ENCODE results near the gene RAB3D. TPM values are rescaled to one million over a fixed set of nuclear protein-coding genes. Genes with fewer than 3 reads are reported as not detected.

RAB3D gene
- total RNA-seq, 2 donors from 2014 or later = 47.1 to 51.6 TPM

DNA sequence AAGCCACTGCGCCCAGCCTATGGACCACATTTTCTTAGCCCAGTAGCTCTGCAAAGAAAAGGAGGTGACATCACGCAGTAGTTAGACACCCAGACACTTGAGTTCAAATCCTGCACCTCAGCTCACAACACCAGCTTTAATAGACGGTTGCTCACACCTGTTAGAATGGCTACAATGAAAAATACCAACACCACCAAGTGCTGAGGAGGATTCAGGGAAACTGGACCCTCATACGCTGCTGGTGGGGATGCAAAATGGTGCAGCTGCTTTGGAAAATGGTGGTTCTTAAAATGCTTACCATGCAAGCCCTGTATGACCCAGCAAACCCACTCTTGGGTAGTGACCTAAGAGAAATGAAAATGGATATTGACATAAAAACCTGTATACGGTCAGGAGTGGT is 65.5 kb downstream of the RAB3D start:
- Histone ChIP-seq H3K36me3 (replicated peaks in 1 of 2; ENCODE audit: insufficient read depth in 1 of 2, low read depth in 2 of 2) (no peaks in the 10 kb centered on the region), H3K27ac (no peak overlapping the region), H3K4me3 (no peak overlapping the region), H3K27me3 (no peaks in the 10 kb centered on the region), H3K9me3 (no peaks in the 10 kb centered on the region), H3K4me1 (no peaks in the 10 kb centered on the region)
- no peak for ATAC-seq
- no peak for DNase-seq
- no peak for TF ChIP-seq POLR2A (IDR thresholded peaks at IDR 0.05)
- TF ChIP-seq, protein P1, sequence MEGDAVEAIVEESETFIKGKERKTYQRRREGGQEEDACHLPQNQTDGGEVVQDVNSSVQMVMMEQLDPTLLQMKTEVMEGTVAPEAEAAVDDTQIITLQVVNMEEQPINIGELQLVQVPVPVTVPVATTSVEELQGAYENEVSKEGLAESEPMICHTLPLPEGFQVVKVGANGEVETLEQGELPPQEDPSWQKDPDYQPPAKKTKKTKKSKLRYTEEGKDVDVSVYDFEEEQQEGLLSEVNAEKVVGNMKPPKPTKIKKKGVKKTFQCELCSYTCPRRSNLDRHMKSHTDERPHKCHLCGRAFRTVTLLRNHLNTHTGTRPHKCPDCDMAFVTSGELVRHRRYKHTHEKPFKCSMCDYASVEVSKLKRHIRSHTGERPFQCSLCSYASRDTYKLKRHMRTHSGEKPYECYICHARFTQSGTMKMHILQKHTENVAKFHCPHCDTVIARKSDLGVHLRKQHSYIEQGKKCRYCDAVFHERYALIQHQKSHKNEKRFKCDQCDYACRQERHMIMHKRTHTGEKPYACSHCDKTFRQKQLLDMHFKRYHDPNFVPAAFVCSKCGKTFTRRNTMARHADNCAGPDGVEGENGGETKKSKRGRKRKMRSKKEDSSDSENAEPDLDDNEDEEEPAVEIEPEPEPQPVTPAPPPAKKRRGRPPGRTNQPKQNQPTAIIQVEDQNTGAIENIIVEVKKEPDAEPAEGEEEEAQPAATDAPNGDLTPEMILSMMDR (IDR thresholded peaks at IDR 0.05) = no peak
- intact Hi-C loops (cut with DNase I) = no loop called here
- 78 to 82% methylated on average over 5 of the region's 5 CpGs for whole genome bisulfite sequencing, 2 donors

DNA sequence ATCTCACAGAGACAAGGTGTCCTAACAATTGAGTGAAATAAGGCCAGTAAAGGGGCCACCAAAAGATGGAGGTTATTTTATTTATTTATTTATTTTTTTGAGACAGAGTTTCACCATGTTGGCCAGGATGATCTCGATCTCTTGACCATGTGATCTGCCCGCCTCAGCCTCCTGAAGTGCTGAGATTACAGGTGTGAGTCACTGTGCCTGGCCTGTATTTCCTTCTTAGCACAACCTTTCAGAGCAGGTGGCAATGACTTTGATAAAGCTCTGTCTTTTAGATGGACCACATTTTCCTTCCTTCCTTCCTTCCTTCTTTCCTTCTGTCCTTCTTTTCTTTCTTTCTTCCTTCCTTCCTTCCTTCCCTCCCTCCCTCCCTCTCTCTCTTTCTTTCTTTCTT is 66.2 kb downstream of the RAB3D start:
- no peaks in the 10 kb centered on the region for H3K4me1 ChIP-seq
- no peaks in the 10 kb centered on the region for H3K27me3 ChIP-seq
- no peaks in the 10 kb centered on the region for H3K9me3 ChIP-seq
- WGBS, 2 donors = 71 to 72% methylated on average over 2 of the region's 2 CpGs
- no peak overlapping the region for H3K4me3 ChIP-seq
- TF ChIP-seq, protein P1 (IDR thresholded peaks at IDR 0.05) = no peak
- TF ChIP-seq POLR2A (IDR thresholded peaks at IDR 0.05) = no peak
- ATAC-seq = no peak
- no peaks in the 10 kb centered on the region for H3K36me3 ChIP-seq (replicated peaks in 1 of 2; ENCODE audit: insufficient read depth in 1 of 2, low read depth in 2 of 2)
- intact Hi-C loops (cut with DNase I) = no loop called here
- DNase-seq = no peak
- H3K27ac ChIP-seq = no peak overlapping the region

Other genes with a start within 250 kb of the RAB3D start
- gene SPC24, start 183.9 kb downstream of the RAB3D start, total RNA-seq = 1 to 10 TPM; 1.8 to 6.9 TPM
- gene KANK2, start 142.1 kb downstream of the RAB3D start, total RNA-seq = 100 to 1,000 TPM; 133 to 165 TPM
- not detected for gene ANGPTL8, start 100.0 kb downstream of the RAB3D start, total RNA-seq
- gene DOCK6, start 77.1 kb downstream of the RAB3D start, total RNA-seq = 10 to 100 TPM; 77.1 to 89.2 TPM
- gene TSPAN16, start 43.5 kb downstream of the RAB3D start, total RNA-seq = not detected
- gene TMEM205, start 6.6 kb upstream of the RAB3D start, total RNA-seq = 100 to 1,000 TPM; 176 to 197 TPM
- 10 to 100 TPM; 26.5 to 32.6 TPM for gene CCDC159, start 6.9 kb upstream of the RAB3D start, total RNA-seq
- gene PLPPR2, start 15.8 kb upstream of the RAB3D start, total RNA-seq = 10 to 100 TPM in 1 of 2 donors, 1 to 10 TPM in 1; 9.9 to 30.3 TPM
- gene SWSAP1, start 35.0 kb upstream of the RAB3D start, total RNA-seq = 1 to 10 TPM in 1 of 2 donors, under 1 TPM in 1; 0.78 to 2.0 TPM
- gene EPOR, start 44.7 kb upstream of the RAB3D start, total RNA-seq = 10 to 100 TPM; 15.0 to 20.4 TPM
- gene RGL3, start 79.7 kb upstream of the RAB3D start, total RNA-seq = 10 to 100 TPM; 35.0 to 56.0 TPM
- under 1 TPM in 1 of 2 donors, not detected in 1; 0.26 TPM for gene ODAD3, start 95.5 kb upstream of the RAB3D start, total RNA-seq
- 100 to 1,000 TPM; 134 to 194 TPM for gene PRKCSH, start 96.0 kb upstream of the RAB3D start, total RNA-seq
- not detected for gene ELAVL3, start 141.4 kb upstream of the RAB3D start, total RNA-seq
- gene ZNF653, start 166.2 kb upstream of the RAB3D start, total RNA-seq = 10 to 100 TPM in 1 of 2 donors, 1 to 10 TPM in 1; 9.6 to 22.1 TPM
- 10 to 100 TPM; 55.8 to 79.1 TPM for gene ECSIT, start 189.5 kb upstream of the RAB3D start, total RNA-seq
- 10 to 100 TPM; 10.9 to 15.2 TPM for gene CNN1, start 199.2 kb upstream of the RAB3D start, total RNA-seq
- gene ELOF1, start 219.6 kb upstream of the RAB3D start, total RNA-seq = 10 to 100 TPM; 36.6 TPM
- gene ACP5, start 238.0 kb upstream of the RAB3D start, total RNA-seq = 10 to 100 TPM in 1 of 2 donors, 1 to 10 TPM in 1; 8.0 to 22.4 TPM

Measured in body of pancreas (tissue), 4 donors.